Glomerular endothelial cell (primary cell): ENCODE data around the gene ARPP19. TPM values are rescaled to one million over a fixed set of nuclear protein-coding genes. Genes with fewer than 3 reads are reported as not detected.
"Not testable (repeated sequence)": the region's sequence is repeated elsewhere in the genome, so short reads cannot be mapped to it uniquely, and the experiment has no call there.

ENCODE experiments used
- DNase-seq: peaks from one replicate; pipeline ENCODE4 v3.0.0-alpha.2; 2011; ENCODE audit warnings: low read depth, low spot score; ENCODE audit errors: extremely low read depth
- total RNA-seq: library from RNA; depleted of rRNA; stranded (reverse); fragments of >200 nt; gene quantifications from 2 replicates; pipeline ENCODE4 v1.2.3, GENCODE V29; 2015

The ARPP19 gene
- 122 and 126 TPM in 2 replicates for total RNA-seq

DNA sequence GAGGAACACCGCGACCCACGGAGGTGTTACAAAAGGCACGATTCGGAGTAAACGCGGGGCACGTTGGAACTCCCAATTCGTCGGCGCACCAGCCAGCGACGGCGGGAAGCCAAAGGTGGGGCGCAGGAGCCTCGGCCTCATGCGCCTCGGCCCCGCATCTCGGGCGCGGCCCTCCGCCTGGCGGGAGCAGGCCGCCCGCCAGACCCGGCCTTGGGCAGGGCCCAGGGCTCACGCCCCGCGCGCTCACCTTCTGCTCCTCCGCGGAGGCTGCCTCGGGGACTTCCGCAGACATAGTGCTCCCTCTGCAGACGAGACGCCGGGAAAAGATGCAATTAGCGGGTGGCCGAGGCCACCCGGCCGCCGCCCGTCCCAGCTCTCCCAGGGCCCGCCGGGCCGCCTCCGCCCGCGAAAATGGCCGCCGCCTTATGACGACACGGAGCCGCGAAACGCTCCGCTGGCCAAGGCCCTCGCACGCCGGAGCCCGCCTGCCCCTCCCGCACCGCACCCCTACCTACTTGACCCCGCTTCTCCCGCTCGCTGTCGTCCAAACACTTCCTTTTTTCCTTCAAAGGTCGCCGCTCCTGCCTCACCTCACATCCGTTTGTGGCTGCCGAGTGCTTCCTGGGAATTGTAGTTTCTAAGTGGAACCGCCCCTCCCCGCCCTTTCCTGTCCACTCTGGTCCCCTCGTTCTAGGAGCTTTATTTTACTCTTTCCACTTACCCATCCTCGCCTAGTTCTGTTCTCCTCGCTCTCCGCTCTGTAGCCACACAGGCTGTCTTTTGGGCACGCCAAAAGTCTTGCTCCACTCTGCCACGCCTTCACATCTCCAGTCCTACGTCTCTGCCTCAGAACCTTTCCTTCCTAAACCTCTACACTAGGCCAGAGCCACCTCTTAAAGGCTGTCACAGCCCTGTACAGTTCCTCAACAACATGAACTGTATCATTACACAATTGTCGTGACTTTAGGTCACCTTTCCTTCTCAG, at the start of gene ARPP19:
Gene ARPP19, minus strand, starts transcription at position 430 of the 985 bp plus-strand sequence. Its CDS starts 138 bp downstream, at position 292.
- peak; percentile 37 for DNase-seq

GRCh38 chr15:52617026-52617425, 48.2 kb upstream of the ARPP19 start:
- no peak for DNase-seq

DNA sequence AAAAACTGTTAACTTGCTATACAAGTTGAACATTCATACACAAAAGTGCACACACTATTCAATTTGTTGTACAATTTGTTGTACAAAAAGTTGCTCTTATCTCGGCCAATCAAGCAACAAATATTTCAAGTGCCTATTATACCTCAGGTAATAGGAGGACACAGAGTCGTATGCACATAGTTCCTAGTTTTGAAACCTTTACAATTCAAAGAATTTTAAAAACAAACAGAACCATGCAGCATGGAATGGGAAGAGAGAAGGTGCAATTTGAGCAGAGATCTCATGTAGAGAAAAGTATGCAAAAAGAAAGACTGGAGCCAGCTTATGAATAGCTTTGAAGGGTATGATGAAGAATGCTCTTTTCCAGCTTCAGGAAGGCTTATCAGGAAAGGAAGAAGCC, 46.5 kb upstream of the ARPP19 start:
- DNase-seq, result no peak

DNA sequence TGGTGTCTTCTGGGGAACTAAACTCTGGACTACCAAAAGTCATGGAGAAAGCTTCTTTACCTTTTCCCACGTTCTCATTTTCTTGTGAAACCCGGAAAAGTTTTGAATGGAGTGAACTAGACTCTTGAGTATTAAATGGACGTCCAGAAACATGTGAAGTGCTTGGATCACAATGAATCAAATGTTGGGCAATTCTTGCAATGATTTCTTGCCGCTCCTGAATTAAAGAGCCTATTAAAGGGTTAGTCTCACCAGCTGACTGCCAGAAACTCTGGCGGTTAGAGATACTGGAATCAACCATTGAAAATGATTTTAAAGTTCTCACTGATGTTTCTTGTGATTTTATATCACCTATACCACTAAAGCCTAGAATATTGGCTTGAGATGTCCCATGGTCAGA, 40.8 kb upstream of the ARPP19 start:
- DNase-seq, result no peak

GRCh38 chr15:52584414-52584813, 15.6 kb upstream of the ARPP19 start:
- DNase-seq, result no peak

DNA sequence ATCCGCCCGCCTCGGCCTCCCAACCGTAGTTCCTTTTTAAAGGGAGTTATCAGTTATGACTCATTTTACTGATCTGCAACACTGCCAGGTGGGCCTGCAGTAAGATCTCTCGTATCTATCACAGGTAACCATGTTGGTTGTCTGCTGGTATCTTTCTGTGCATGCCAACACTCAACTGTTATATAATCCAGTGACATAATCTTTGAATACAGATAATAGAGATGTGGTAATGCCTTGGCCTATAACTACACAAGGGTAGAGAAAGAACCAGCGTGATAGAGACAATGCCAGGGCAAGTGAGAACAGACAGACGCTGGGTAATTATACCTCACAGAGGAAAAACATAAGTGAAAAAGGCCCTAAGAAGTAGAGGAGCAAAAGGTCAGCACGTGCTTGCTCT, 11.0 kb upstream of the ARPP19 start:
- no peak for DNase-seq

DNA sequence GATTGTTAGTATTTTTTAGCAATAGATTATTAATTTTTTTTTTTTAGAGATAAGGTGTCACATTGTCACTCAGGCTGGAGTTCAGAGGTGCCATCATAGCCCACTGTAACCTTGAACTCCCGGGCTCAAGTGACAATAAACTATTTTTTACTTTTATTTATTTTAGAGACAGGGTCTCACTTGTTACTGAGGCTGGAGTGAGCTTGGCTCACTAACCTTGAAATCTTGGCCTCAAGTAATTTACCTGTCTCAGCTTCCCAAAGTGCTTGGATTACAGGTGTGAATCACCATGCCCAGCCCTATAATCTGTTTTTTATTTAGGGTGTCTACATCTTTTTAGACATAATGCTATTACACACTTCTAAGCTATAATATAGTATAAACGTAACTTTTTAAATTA, 7.9 kb upstream of the ARPP19 start:
- no peak for DNase-seq

GRCh38 chr15:52575573-52575972, 6.7 kb upstream of the ARPP19 start:
- not testable (repeated sequence) for DNase-seq

DNA sequence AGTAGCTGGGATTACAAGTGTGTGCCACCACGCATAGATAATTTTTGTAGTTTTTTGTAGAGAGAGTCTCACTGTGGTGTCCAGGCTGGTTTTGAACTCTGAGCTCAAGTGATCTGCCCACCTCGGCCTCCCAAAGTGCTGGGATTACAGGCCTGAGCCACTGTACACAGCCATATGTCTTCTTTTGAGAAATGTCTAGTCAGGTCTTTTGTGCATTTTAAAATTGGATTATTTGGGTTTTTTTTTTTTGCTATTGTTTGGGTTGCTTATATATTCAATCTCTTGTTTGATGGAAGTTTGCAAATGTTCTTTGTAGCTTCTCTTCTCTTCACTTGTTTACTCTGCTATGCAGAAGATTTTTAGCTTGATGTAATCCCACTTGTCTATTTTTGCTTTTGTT, 6.2 kb upstream of the ARPP19 start:
- DNase-seq, result no peak

DNA sequence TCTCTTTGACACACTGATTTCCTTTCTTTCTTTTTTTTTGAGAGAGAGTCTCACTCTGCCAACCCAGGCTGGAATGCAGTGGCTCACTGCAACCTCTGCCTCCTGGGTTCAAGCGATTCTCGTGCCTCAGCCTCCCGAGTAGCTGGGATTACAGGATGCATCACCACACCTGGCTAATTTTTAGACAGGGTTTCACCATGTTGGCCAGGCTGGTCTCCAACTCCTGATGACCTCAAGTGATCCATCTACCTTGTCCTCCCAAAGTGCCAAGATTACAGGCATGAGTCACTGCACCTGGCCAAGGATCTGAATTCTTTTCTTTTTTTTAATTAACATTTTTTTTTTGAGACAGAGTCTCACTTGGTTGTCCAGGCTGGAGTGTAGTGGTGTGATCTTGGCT, 5.8 kb upstream of the ARPP19 start:
- DNase-seq, result not testable (repeated sequence)

- no peak for DNase-seq
Observed at GRCh38 chr15:52567871-52568600, 794 bp downstream of the ARPP19 start.

DNA sequence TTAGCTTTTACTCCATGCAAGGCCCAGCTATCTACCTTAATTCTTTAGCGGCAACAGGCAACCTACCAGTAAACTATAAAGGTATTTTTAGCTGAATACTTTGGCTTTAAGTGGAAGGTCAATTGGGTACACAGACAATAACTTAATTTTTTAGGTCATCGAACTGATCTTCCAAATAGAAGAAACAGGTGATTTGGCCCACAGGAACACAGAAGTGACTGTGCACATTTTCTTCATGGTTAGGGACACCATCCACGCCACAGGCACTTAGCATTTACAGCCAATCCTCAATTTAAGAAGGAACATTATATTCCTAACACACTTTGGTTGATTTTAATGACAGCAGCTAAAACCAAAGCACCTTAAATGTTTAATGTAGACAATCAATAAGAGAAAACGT, 1.9 kb downstream of the ARPP19 start:
- no peak for DNase-seq

DNA sequence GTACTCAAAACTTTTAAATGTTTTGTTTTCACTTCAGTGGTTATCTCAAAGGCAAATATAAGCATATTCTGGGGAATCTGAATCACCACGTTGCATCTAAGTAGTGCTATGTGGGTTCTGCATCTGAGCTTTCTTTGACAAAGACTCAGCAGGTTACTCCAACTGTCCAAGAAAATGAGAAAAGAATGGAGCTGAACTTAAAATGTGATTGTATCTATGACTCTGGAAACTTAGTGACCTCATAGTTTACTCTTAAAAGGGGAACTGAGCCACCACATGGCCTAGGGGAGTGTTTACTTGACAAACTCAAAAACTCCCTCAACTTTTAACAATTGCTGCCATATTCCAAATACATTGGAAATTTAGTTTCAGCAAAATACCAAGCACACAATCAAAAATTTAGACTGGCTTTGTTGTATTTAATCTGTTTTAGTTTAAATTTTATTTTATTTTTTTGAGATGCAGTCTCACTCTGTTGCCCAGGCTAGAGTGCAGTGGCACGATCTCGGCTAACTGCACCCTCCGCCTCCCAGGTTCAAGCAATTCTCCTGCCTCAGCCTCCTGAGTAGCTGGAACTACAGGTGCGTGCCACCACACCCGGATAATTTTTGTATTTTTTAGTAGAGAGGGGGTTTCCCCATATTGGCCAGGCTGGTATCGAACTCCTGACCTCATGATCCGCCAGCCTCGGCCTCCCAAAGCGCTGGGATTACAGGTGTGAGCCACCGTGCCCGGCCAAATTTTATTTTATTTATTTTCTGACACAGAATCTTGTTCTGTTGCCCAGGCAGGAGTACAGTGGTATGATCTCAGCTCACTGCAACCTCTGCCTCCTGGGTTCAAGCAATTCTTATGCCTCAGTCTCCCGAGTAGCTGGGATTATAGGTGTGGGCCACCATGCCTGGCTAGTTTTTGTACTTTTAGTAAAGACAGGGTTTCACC, 3.1 kb downstream of the ARPP19 start:
- not testable (repeated sequence) for DNase-seq

- DNase-seq, result no peak
Observed at GRCh38 chr15:52563501-52564060, 5.2 kb downstream of the ARPP19 start.

- no peak for DNase-seq
Observed at GRCh38 chr15:52559575-52559974, 9.3 kb downstream of the ARPP19 start.

DNA sequence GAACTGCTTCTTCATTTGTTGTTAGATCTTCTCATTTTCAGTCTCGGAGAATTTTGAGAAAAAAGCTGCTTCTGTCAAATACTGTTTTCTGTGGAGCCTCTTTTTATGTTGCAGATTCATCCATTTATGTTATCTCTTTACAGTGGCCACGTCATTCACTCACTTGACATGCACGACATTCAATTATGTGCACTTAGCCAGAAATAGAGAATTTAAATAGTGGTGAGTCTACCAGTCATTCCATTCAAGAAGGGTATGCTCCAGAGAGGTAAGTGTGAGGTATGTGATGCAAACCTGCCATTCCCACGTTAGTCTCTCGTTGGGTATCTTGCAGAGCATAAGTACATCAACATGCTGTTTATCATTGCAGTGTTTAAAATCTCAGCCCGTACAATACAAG, 9.8 kb downstream of the ARPP19 start:
- DNase-seq, result no peak

DNA sequence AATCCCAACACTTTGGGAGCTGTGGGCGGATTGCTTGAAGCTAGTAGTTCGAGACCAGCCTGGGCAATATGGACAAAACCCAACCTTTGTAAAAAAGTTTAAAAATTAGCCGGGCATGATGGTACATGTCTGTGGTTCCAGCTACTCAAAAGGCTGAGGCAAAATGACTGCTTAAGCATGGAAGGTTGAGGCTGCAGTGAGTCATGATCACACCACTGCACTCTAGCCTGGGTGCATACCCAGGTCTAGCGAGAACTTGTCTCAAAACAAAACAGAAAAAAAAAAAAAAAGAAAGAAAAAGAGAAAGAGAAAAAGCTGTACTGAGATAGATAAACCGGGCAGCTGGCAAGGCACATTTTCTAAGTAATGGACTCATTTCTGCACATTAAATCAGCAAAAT, 10.6 kb downstream of the ARPP19 start:
- DNase-seq, result no peak

DNA sequence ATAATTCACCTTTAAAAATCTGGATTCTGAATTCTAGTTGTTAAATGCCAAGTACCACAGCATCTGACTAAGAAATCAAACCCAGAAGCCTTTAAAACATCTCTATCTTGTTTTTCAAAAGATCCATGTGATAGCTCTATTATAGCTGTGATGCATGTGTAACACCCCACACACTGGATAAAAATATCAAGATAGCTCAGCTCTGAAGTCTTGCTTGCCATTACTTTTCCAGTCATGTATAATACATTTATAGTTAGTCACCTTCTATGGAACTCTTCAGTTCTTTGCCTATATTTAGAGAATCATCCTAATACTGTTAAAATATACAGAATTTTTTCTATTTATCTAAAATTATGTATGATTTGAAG, 11.6 kb downstream of the ARPP19 start:
- DNase-seq, result no peak

DNA sequence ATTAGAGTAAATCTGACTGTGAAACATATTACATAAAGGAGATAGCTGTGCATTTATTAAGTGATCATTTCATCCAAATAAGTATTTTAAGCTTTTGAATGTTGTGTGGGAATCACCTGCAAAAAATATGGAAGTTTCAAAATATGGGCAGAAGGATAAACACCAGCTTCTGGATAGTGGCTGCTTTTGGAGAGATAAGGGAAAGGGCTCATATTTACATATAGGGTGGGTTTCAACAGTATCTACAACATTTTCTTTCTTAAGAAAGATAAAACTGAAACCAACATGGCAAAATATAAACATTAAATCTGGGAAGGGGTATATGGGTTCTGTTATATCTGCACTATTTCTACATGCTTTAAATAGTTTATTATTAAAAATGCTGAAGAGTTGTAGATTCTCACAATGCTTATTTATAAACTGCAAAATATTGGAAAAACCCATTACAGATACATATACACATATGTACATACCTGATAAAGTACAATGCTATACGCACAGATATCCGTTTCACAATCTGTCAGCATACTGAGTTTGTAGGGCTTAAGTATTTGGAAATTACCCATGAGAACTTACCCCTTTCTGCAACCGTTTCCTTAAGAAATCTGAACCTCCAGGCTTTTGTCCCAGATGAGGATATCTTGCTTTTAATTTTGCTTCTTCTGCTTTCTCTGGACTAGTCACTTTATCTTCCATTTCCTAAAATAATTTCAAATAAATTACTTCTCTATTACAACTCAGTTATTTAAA, 12.1 kb downstream of the ARPP19 start:
- DNase-seq, result no peak

DNA sequence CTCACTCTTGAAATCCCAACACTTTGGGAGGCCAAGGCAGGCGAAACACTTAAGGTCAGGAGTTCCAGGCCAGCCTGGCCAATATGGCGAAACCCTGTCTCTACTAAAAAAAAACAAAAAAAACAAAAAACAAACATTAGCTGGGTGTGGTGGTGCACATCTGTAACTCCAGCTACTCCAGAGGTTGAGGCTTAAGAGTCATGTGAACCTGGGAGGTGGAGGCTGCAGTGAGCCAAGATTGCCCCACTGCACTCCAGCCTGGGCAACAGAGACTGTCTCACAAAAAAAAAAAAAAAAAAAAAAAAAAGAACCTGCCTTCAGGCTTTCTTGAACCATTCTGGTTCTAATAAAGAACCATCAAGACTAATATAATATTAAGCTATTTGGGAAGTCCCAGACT, 16.5 kb downstream of the ARPP19 start:
- DNase-seq, result no peak
